Liver (tissue), 9 donors: ENCODE measurements around the gene GREM2. TPM values are rescaled to one million over a fixed set of nuclear protein-coding genes. Genes with fewer than 3 reads are reported as not detected.

Source experiments
- DNase-seq: peaks from one replicate; pipeline ENCODE4 v3.0.0-alpha.2; 2017; ENCODE audit warnings: low spot score
- H3K27ac ChIP-seq, 2 donors: one replicate each; pipeline ENCODE4 v1.7.0; 2013; ENCODE audit warnings: inconsistent platforms in 2 of 2, low read length in 2 of 2, control low read depth in 1 of 2, low read depth in 1 of 2, mild to moderate bottlenecking in 1 of 2
- H3K27me3 ChIP-seq, 4 donors: one replicate each; pipeline versions ENCODE4 v1.6.1 to v1.7.0; 2013; ENCODE audit warnings: low read length in 3 of 4, inconsistent platforms in 1 of 4, mild to moderate bottlenecking in 1 of 4, moderate library complexity in 1 of 4; ENCODE audit not compliant: control insufficient read depth in 4 of 4, insufficient read depth in 4 of 4
- H3K36me3 ChIP-seq, 4 donors: one replicate each; pipeline versions ENCODE4 v1.6.1 to v1.7.0; 2013; ENCODE audit warnings: low read length in 3 of 4, mild to moderate bottlenecking in 3 of 4, low read depth in 1 of 4, moderate library complexity in 1 of 4; ENCODE audit not compliant: control insufficient read depth in 4 of 4, insufficient read depth in 3 of 4
- H3K4me1 ChIP-seq, 4 donors: one replicate each; pipeline versions ENCODE4 v1.6.1 to v1.7.0; 2013; ENCODE audit warnings: low read length in 3 of 4, mild to moderate bottlenecking in 3 of 4, moderate library complexity in 1 of 4; ENCODE audit not compliant: control insufficient read depth in 4 of 4, insufficient read depth in 4 of 4
- H3K4me3 ChIP-seq, 3 donors: one replicate each; pipeline versions ENCODE4 v1.6.1 to v1.7.0; 2013; ENCODE audit warnings: low read length in 3 of 3, control low read depth in 1 of 3, low read depth in 1 of 3, mild to moderate bottlenecking in 1 of 3
- H3K9ac ChIP-seq, 2 donors: one replicate each; pipeline ENCODE4 v1.7.0; 2013; ENCODE audit warnings: low read length in 2 of 2, mild to moderate bottlenecking in 2 of 2, moderate library complexity in 2 of 2, control low read depth in 1 of 2, low read depth in 1 of 2
- H3K9me3 ChIP-seq, 4 donors: one replicate each; pipeline versions ENCODE4 v1.6.1 to v1.7.0; 2013; ENCODE audit warnings: low read length in 3 of 4; ENCODE audit not compliant: control insufficient read depth in 4 of 4
- CTCF ChIP-seq: fragments of 150-350 bp; IDR thresholded peaks from 2 replicates; pipeline ENCODE4 v1.5.1; 2017; ENCODE audit warnings: improper control_type of control experiment, low read depth, low read length; ENCODE audit not compliant: missing input control
- EGR1 ChIP-seq, 2 donors: IDR thresholded peaks; 2 replicates each; pipeline ENCODE4 v1.6.1; 2016 to 2018; ENCODE audit warnings: antibody characterized with exemption in 2 of 2, low read depth in 2 of 2
- FOXA1 ChIP-seq: IDR thresholded peaks from 2 replicates; pipeline ENCODE4 v1.6.1; 2016; ENCODE audit warnings: antibody characterized with exemption
- FOXA2 ChIP-seq: IDR thresholded peaks from 2 replicates; pipeline ENCODE4 v1.6.1; 2016; ENCODE audit warnings: antibody characterized with exemption
- GABPA ChIP-seq, 2 donors: IDR thresholded peaks in 1 of 2; conservative IDR thresholded peaks in 1 of 2; 2 replicates each; pipeline ENCODE4 v1.6.1; 2016; ENCODE audit warnings: antibody characterized with exemption in 2 of 2, mild to moderate bottlenecking in 1 of 2, moderate library complexity in 1 of 2
- HNF4A ChIP-seq, 2 donors: conservative IDR thresholded peaks; 2 replicates each; pipeline ENCODE4 v1.6.1; 2016; ENCODE audit warnings: antibody characterized with exemption in 2 of 2, mild to moderate bottlenecking in 2 of 2
- HNF4G ChIP-seq: IDR thresholded peaks from 2 replicates; pipeline ENCODE4 v1.6.1; 2016; ENCODE audit warnings: antibody characterized with exemption
- JUND ChIP-seq, 2 donors: IDR thresholded peaks; 2 replicates each; pipeline ENCODE4 v1.6.1; 2016; ENCODE audit warnings: antibody characterized with exemption in 2 of 2
- NR2F2 ChIP-seq: IDR thresholded peaks from 2 replicates; pipeline ENCODE4 v1.6.1; 2016; ENCODE audit warnings: antibody characterized with exemption
- RAD21 ChIP-seq, 2 donors: IDR thresholded peaks; 2 replicates each; pipeline ENCODE4 v1.6.1; 2016; ENCODE audit warnings: antibody characterized with exemption in 2 of 2, mild to moderate bottlenecking in 2 of 2
- REST ChIP-seq: IDR thresholded peaks from 2 replicates; pipeline ENCODE4 v1.6.1; 2016; ENCODE audit warnings: antibody characterized with exemption, mild to moderate bottlenecking
- RXRA ChIP-seq, 2 donors: IDR thresholded peaks; 2 replicates each; pipeline ENCODE4 v1.6.1; 2017 to 2018; ENCODE audit warnings: antibody characterized with exemption in 2 of 2, mild to moderate bottlenecking in 1 of 2
- SP1 ChIP-seq: IDR thresholded peaks from 2 replicates; pipeline ENCODE4 v1.6.1; 2018; ENCODE audit warnings: antibody characterized with exemption, mild to moderate bottlenecking
- TAF1 ChIP-seq: conservative IDR thresholded peaks from 2 replicates; pipeline ENCODE4 v1.6.1; 2016; ENCODE audit warnings: antibody characterized with exemption, mild to moderate bottlenecking
- YY1 ChIP-seq: IDR thresholded peaks from 2 replicates; pipeline ENCODE4 v1.6.1; 2016; ENCODE audit warnings: antibody characterized with exemption, mild to moderate bottlenecking
- WGBS: extraction: QIAGEN DNeasy Blood & Tissue Kit; methylation state at CpG from one replicate; pipeline ENCODE4 v1.1.7; 2013; 5-methylcytosine and 5-hydroxymethylcytosine counted together
- polyA plus RNA-seq, 2 donors: library from polyadenylated mRNA; stranded (reverse) in 1 of 2; unstranded in 1 of 2; fragments of 200-250 nt in 1 of 2; fragments of >200 nt in 1 of 2; fragmentation: Nextera tagmentation in 1 of 2; extraction: Ambion mirVana in 1 of 2; gene quantifications; one replicate each; pipeline versions ENCODE4 v1.2.1 to v1.2.3, GENCODE V29; 2013 to 2015
- total RNA-seq, 2 donors: library from RNA; depleted of rRNA; stranded (reverse); fragments of >200 nt; gene quantifications; one replicate each; pipeline ENCODE4 v1.2.3, GENCODE V29; 2014
- TF ChIP-seq, protein P1 (sequence below): IDR thresholded peaks from 2 replicates; pipeline ENCODE4 v1.6.1; 2016; ENCODE audit warnings: antibody characterized with exemption
- TF ChIP-seq, protein P2 (sequence below): IDR thresholded peaks from 2 replicates; pipeline ENCODE4 v1.6.1; 2016; ENCODE audit warnings: antibody characterized with exemption
- TF ChIP-seq, protein P3 (sequence below): IDR thresholded peaks from 2 replicates; pipeline ENCODE4 v1.6.1; 2016; ENCODE audit warnings: antibody characterized with exemption
- donor health status: healthy.
- donor health status: healthy.
- donor health status: healthy.
- donor health status: healthy.
- donor health status: healthy.

Gene GREM2
- total and polyA plus RNA-seq, 4 donors, result 0.19 to 19.5 (median 4.3) TPM

DNA sequence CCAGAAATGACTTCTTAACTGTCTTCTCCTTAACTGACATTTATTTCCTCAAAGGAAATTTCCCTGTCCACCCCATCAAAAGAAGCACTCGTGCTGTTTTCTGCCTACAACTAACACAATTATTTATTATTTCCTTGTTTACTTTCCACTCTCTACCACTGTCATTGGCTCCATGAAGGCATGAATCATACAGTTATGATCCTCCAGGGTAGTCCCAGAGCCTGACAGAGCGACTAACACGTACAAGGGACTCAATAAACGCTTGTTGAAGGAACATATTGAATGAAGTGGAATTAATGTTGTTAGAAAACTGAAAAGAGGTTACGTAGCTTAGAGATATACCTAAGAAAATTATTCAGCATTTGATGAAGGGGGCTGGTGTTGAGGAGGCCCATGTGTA, 20.9 kb downstream of the GREM2 start:
- Histone ChIP-seq H3K27ac (peak overlapping the region in 1 of 2 donors; percentile 38), H3K9me3 (no peaks in the 10 kb centered on the region), H3K36me3 (no peaks in the 10 kb centered on the region), H3K9ac (no peak overlapping the region), H3K27me3 (no peaks in the 10 kb centered on the region), H3K4me1 (peaks cover 4 to 16% (median 8%) of the 10 kb centered on the region in 4 donors), H3K4me3 (no peak overlapping the region)
- DNase-seq, result no peak
- TF ChIP-seq JUND (IDR thresholded peaks at IDR 0.05), result no peak
- no peak for TF ChIP-seq RAD21 (IDR thresholded peaks at IDR 0.05)
- no peak for TF ChIP-seq RXRA (IDR thresholded peaks at IDR 0.05)
- no peak for TF ChIP-seq SP1
- TF ChIP-seq REST, result no peak
- TF ChIP-seq NR2F2, result no peak
- TF ChIP-seq FOXA1, result no peak
- TF ChIP-seq, protein P1, sequence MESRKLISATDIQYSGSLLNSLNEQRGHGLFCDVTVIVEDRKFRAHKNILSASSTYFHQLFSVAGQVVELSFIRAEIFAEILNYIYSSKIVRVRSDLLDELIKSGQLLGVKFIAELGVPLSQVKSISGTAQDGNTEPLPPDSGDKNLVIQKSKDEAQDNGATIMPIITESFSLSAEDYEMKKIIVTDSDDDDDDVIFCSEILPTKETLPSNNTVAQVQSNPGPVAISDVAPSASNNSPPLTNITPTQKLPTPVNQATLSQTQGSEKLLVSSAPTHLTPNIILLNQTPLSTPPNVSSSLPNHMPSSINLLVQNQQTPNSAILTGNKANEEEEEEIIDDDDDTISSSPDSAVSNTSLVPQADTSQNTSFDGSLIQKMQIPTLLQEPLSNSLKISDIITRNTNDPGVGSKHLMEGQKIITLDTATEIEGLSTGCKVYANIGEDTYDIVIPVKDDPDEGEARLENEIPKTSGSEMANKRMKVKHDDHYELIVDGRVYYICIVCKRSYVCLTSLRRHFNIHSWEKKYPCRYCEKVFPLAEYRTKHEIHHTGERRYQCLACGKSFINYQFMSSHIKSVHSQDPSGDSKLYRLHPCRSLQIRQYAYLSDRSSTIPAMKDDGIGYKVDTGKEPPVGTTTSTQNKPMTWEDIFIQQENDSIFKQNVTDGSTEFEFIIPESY, result no peak
- no peak for TF ChIP-seq HNF4G
- TF ChIP-seq FOXA2, result no peak
- no peak for TF ChIP-seq GABPA (IDR thresholded peaks at IDR 0.05 in 1 of 2, conservative IDR thresholded peaks at IDR 0.05 in 1 of 2)
- no peak for TF ChIP-seq CTCF
- TF ChIP-seq, protein P2, sequence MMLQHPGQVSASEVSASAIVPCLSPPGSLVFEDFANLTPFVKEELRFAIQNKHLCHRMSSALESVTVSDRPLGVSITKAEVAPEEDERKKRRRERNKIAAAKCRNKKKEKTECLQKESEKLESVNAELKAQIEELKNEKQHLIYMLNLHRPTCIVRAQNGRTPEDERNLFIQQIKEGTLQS, result no peak
- TF ChIP-seq EGR1 (IDR thresholded peaks at IDR 0.05; ENCODE audit: low read depth in 2 of 2), result no peak
- TF ChIP-seq HNF4A (conservative IDR thresholded peaks at IDR 0.05), result no peak
- TF ChIP-seq YY1, result no peak
- TF ChIP-seq, protein P3, sequence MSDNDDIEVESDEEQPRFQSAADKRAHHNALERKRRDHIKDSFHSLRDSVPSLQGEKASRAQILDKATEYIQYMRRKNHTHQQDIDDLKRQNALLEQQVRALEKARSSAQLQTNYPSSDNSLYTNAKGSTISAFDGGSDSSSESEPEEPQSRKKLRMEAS, result no peak
- no peak for TF ChIP-seq TAF1
- 88% methylated on average over 5 of the region's 5 CpGs for WGBS
